HG03565 (cell line): ENCODE data around the gene WDR82.

Experiments
- ATAC-seq: cut with Tn5 transposase; IDR thresholded peaks from one replicate; pipeline ENCODE4 v1.9.1; 2021; ENCODE audit warnings: mild to moderate bottlenecking, moderate library complexity; ENCODE audit not compliant: unreplicated experiment

The WDR82 gene

GRCh38 chr3:52240059-52240885, 38.2 kb downstream of the WDR82 start:
- ATAC-seq = no peak

DNA sequence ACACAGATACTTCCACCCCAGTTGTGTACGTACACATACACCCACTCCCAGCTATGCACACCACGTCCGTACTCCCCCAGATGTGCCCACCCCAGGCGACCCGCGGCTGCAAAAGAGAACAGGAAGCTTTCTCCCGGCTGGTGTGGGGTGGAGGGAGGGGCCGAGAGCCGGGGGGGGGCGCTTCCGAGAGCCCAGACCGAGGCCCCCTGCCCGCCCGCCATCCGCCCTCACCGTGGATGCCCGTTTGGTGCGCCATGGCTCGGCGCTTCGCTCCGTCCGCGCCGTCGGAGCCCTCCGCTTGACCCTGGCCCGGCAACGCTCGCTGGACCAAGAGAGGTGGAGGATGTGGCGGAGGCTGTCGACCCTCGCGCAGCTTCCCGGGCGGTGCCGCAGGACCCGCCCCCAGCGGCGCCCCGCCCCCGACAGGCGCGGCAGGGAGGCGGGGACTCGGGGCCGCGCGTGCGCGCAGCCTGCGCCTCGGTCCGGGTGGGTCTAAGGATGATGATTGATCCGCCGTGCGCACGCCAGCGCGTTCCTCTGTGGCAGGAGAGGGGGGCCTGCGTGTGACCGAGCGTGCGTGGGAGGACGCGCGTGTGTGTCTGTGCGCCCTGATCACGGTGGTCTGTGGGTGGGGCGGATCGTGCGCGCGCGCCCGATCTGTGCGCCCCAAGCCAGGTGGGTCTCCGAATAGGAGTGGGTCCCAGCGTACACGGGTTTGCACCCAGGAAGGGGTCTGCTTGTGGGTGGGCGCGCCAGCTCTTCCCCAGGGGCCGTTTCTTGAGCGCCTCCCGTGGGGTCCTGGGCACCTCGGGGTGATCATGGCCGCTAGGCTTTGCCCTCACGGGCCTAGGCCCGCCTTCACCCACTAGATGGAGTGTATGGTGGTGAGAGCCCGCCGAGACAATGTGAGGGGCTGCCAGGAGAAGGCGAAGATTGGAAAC, 39.4 kb downstream of the WDR82 start, which contains the start of gene TWF2:
TWF2 (minus strand) TSS at position 398 of the 941 bp plus-strand sequence; CDS start at position 256, 142 bp downstream.
- peak; percentile 46 for ATAC-seq

- ATAC-seq = no peak
These were observed 40.2 kb downstream of the WDR82 start for GRCh38 chr3:52238193-52238760.

DNA sequence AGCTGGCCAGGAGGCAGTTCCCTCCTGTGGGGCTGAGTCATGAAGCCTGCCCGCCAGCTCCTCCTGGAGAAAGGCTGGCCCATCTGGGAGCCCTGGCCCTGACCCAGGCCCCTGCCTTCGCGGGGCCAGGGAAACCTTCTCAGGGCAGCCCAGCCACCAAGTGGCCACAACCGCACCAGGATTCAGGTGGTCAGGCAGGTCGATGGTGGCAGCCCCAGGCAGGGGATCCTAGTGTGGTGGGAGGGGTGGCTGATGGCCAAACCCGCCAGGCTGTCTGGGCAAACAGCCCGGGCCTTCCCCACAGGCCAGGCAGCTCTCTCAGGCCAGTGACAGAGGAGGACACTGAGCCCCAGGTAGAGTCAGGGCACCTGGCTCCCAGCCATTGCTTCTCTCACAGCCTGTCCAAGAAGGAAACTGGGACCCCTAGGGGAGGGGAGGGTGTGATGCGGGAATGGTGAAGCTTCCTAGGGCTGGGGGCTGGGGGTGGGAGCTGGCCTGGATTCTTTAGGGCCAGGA, 40.7 kb downstream of the WDR82 start:
- ATAC-seq = no peak

- no peak for ATAC-seq
These were observed 41.3 kb downstream of the WDR82 start for GRCh38 chr3:52237006-52237656.

GRCh38 chr3:52236424-52236886, 42.0 kb downstream of the WDR82 start:
- ATAC-seq = no peak

DNA sequence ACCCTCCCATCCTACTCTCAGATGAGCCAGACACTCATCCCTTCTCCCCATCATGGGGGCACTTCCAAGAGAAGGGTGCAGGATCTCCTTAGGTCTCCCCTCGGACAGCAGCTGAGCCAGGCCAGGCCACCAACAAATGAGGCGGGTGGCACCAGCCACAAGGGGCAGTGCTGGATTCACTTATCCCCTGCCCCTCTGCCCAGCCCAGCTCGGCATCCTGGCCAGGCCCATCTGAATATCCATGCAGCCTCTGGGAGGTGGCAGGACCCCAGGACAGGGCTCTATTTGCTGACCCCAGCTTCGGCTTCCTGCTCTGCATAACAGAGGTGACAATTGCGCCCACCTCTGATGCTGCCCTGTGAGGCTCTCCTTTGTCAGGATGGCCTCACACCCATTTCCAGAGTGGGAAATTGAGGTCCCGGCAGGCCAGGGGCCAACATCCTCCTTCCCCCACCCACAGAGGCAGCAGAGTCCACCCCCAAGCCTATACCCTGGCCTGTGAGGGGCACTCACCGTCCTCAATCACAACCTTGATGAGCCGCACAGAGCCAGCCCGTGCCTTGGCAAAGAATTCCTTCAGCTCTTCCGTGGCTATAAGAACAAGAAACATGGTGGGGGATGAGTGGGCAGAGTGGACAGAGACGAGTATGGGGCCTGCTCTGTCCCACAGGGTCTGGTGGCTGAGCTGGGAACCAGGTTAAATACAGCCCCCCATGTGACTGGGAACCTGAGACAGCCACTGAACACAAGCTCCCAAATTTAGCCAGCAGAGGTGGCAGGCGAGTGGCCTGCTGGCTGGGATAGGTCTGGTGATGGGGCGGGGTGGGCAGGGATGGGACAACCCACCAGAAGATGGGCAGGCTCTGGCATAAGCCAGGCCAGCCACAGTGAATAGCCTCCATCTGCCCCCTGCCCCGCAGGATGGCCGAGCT, 43.7 kb downstream of the WDR82 start:
- no peak for ATAC-seq

DNA sequence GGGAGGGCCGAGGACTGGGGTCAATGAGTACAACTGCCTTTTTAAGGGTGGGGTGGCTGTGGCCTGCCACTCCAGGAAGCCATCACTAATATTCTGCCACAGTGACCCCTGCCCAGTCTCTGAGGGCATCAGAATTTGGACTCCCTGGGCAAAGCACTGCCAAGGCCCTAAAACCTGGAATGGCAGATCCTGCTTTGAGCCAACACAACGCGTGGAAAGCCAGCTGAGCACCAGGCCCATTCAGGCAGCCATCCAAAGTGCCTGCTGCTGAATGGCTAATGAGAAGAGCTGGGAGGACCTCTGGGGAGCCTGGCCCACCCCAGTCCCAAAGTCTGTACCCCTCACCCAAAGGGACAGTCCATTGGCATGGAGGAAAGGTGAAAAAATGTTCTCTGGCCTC, 44.5 kb downstream of the WDR82 start:
- no peak for ATAC-seq

- no peak for ATAC-seq
These were observed 45.3 kb downstream of the WDR82 start for GRCh38 chr3:52233108-52233591.

DNA sequence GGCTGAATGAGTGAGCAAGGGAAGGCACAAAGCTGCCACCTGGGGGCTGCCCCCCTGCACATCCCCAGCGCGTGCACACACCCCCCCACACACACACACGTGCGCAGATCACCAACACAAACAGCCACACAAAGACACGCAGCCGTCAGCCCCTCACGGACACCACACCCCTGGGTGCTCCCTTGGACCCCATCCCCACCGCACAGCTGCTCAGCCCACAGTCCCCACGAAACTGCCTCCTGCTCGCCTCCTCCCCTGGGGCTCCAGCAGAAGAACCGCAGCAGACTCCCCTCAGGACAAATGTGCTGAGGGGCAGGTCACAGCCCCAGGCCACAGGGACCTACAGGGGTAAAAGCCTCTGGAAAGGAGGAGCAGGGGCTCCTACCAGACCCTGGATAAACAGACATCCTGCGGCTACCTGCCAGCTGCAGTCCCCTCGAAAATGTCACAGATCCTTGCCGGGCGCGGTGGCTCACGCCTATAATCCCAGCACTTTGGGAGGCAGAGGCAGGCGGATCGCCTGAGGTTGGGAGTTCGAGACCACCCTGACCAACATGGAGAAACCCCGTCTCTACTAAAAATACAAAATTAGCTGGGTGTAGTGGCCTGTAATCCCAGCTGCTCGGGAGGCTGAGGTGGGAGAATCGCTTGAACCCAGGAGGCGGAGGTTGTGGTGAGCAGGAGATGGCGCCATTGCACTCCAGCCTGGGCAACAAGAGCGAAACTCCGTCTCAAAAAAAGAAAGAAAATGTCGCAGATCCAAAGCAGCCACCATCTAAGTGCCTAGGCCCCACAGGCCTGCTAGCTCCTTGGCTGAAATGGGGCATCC, 46.0 kb downstream of the WDR82 start:
- no peak for ATAC-seq

- ATAC-seq = no peak
These were observed 46.8 kb downstream of the WDR82 start for GRCh38 chr3:52231502-52232278.

DNA sequence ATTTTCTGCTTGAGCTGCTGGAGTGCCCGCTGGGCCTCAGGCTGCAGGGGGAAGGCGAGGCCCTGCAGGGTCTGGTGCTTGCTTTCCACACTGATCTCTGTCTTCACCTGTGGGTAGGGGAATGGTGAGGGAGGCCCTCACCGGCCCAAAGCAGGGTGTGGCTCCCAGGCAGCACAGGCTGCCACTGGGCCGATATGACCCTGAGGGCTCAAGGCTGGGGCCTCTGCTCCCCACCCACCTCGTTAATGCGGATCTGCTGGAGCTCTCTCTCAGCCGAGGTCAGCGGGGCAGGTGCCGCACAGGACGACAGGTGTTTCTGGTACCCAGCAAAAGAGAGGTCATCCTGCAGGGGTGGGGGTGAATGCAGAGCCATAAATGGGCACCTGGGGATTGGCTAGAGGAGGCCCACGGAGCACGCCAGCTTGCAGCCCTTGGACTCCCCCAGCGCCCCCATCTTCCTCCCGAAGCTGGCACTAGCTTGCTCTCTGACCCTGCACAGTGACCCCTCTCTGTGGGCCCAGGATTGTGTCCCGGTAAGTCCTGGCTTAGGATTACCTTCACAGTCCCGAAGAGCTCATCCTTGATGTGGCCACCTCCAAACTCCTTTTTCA, 47.5 kb downstream of the WDR82 start:
- no peak for ATAC-seq

DNA sequence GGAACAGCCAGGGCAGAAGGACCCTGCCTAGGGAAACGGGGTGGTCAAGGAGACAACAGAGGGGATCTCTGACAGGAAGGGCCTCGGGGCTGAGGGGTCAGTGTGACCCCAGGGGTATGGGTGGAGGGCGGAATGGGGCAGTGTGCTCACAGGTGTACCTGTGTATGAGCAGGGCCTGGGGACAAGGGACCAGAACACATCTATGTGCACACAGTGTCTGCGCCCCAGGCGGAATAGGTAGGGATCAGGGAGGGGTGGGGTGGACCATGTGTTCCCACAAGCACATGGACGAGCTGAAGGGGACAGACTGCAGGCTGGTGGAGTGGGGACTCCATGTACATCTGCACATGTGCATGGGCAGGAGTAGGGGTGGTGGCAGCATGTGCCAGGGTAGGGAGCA, 48.0 kb downstream of the WDR82 start:
- no peak for ATAC-seq

DNA sequence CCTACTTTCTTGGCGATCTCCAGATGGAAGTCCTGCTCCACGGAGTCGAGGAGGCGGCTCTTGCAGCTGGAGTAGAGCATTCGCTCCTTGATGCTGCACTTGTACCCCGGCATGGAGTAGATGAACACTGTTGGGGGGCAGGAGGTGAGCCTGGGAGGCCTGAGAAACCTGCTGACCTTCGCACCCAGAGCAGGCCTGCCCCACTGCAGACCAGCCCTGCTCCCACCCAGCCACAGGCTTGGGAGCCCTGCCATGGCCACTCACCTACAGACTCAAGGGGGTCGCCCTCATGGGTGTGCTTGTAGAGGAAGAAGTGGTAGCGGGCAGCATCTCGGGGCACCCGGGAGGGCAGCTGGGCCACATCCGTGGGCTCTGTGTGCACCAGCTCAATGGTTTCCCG, 48.8 kb downstream of the WDR82 start:
- ATAC-seq = no peak

- ATAC-seq = no peak
These were observed 49.6 kb downstream of the WDR82 start for GRCh38 chr3:52228751-52229291.

- ATAC-seq = no peak
These were observed 50.2 kb downstream of the WDR82 start for GRCh38 chr3:52228266-52228665.

DNA sequence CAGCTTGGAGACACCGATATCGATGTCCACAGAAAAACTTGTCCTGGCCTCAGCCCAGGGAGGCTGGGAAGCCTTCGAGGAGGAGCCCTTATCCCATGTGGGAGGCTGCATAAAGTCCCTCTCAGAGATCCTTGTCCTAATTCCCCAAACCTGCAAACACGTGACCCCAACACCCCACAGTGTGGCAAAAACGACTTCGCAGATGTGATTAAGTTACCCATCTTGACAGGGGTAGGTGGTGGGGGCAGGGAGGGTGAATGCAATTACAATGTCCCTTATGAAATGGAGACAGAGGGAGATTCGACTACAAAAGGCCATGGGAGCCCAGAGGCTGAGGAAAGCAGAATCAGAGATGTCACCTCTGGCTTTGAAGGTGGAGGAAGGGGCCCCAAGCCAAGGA, 50.7 kb downstream of the WDR82 start:
- ATAC-seq = no peak
